A673 (cell line): ENCODE results near the gene SDC1.

Experiments
- CTCF ChIP-seq: fragments of 300-800, 200-600 bp; sonication (generic); conservative IDR thresholded peaks from 2 replicates; pipeline ENCODE4 v1.5.1; 2017; ENCODE audit warnings: low read depth, mild to moderate bottlenecking, antibody characterized with exemption, low read length, moderate library complexity, mixed read lengths
- EZH2 ChIP-seq: fragments of 200-600 bp; sonication (generic); IDR thresholded peaks from 2 replicates; pipeline ENCODE4 v1.6.1; 2017; ENCODE audit warnings: borderline replicate concordance, low read depth, mild to moderate bottlenecking, mixed read lengths, antibody characterized with exemption, low read length; ENCODE audit not compliant: poor library complexity, severe bottlenecking

- no peak for TF ChIP-seq CTCF
- no peak for TF ChIP-seq EZH2
These were observed 2.7 kb downstream of the SDC1 start for GRCh38 chr2:20222014-20222768.
